ENCODE data around the gene ARHGAP8. TPM values are rescaled to one million over a fixed set of nuclear protein-coding genes. Genes with fewer than 3 reads are reported as not detected.

Gene ARHGAP8
- polyA plus RNA-seq, 2 of the 4 experiments (the other 2 are of a cell fraction) = 1.2 to 3.8 TPM

DNA sequence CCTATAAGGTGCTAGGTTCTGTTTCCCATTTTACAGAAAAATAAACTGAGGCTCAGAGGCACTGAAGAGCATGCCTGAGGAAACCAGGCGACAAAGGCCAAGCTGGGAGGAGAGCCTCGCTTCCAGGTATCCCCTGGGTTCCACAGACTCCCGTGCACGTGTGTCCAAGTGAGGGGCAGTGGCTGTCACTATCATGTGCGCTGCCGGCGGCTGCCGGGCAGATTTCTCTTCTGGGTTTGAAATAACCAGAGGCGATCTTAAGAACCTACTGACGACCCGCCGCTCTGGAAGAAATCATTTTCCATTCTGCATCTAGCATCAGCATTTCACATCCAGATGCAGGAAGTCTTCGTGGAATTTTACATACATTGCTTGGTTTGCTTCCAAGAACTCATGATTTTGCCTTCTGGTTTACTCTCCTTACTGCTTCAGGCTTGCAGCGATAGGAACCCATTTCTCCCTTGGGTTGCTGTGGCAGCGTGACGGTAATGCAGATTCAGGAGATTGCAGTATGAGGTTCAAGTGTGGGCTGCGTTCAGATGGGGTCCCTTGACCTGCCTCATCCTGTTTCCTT is 28.6 kb downstream of the ARHGAP8 start (continued):
- no peak for TF ChIP-seq MAFK (IDR thresholded peaks at IDR 0.05; ENCODE audit: partially characterized antibody)

DNA sequence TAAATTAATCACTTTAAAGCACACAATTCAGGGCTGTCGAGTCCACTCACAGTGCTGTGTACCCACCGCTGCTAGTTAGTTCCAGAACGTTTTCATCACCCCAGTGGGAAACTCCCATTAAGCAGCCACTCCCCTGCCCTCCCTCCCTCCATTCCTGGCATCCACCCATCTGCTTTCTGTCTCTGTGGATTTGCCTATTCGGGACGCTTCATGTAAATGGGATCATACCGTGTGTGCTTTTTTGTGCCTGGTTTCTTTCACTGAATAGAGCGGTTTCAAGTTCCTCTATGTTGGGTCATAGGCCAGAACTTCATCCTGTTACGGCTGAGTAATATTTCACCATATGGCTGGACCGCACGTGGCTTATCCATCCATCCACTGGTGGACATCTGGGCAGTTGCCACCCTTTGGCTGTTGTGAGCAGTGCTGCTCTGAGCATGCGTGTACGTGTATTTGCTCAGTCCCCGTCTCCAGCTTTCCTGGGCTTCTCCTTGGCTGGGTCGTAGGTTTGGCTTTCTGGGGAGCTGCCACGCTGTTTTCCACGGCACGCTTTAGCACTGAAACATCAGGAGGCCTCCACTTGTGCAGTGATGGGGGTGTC is 30.1 kb downstream of the ARHGAP8 start:
- H3K27ac ChIP-seq = no peak overlapping the region
- no peaks in the 10 kb centered on the region for H3K4me1 ChIP-seq
- no peaks in the 10 kb centered on the region for H3K9me3 ChIP-seq
- CTCF ChIA-PET = no interaction called here
- ATAC-seq (no peak), FAIRE-seq (no peak), DNase-seq (ENCODE audit: low read depth in 1 of 2, low spot score in 1 of 2) (no peak)
- POLR2A ChIA-PET = no interaction called here
- no peak overlapping the region for H3K4me3 ChIP-seq
- 81% methylated on average over 11 of the region's 17 CpGs for WGBS (ENCODE audit: missing lambda C conversion rate)
- no peak overlapping the region for H3K4me2 ChIP-seq
- TF ChIP-seq, protein P1, sequence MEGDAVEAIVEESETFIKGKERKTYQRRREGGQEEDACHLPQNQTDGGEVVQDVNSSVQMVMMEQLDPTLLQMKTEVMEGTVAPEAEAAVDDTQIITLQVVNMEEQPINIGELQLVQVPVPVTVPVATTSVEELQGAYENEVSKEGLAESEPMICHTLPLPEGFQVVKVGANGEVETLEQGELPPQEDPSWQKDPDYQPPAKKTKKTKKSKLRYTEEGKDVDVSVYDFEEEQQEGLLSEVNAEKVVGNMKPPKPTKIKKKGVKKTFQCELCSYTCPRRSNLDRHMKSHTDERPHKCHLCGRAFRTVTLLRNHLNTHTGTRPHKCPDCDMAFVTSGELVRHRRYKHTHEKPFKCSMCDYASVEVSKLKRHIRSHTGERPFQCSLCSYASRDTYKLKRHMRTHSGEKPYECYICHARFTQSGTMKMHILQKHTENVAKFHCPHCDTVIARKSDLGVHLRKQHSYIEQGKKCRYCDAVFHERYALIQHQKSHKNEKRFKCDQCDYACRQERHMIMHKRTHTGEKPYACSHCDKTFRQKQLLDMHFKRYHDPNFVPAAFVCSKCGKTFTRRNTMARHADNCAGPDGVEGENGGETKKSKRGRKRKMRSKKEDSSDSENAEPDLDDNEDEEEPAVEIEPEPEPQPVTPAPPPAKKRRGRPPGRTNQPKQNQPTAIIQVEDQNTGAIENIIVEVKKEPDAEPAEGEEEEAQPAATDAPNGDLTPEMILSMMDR (IDR thresholded peaks at IDR 0.05) = no peak
- TF ChIP-seq FOSL2 (IDR thresholded peaks at IDR 0.05) (no peak), FOSL2 (CRISPR knock-in tag; IDR thresholded peaks at IDR 0.05) (no peak), FOSB (CRISPR knock-in tag; IDR thresholded peaks at IDR 0.05) (no peak), HOXB13 (CRISPR knock-in tag; IDR thresholded peaks at IDR 0.05; ENCODE audit: low read depth) (no peak), CHD2 (IDR thresholded peaks at IDR 0.05; ENCODE audit: low read length, partially characterized antibody) (no peak), KDM1A (IDR thresholded peaks at IDR 0.05; ENCODE audit: low read depth) (no peak), BHLHE40 (IDR thresholded peaks at IDR 0.05; ENCODE audit: low read depth, low read length) (no peak), NPAS2 (CRISPR knock-in tag; IDR thresholded peaks at IDR 0.05; ENCODE audit: borderline replicate concordance) (no peak), POLR2A (IDR thresholded peaks at IDR 0.05; ENCODE audit: low read length) (no peak), CHD4 (IDR thresholded peaks at IDR 0.05; ENCODE audit: borderline replicate concordance) (no peak), RFX5 (IDR thresholded peaks at IDR 0.05) (no peak), KDM5A (IDR thresholded peaks at IDR 0.05) (no peak), RAD21 (conservative IDR thresholded peaks at IDR 0.05 in 1 of 2, IDR thresholded peaks at IDR 0.05 in 1 of 2) (no peak)
- TF ChIP-seq, protein P2, sequence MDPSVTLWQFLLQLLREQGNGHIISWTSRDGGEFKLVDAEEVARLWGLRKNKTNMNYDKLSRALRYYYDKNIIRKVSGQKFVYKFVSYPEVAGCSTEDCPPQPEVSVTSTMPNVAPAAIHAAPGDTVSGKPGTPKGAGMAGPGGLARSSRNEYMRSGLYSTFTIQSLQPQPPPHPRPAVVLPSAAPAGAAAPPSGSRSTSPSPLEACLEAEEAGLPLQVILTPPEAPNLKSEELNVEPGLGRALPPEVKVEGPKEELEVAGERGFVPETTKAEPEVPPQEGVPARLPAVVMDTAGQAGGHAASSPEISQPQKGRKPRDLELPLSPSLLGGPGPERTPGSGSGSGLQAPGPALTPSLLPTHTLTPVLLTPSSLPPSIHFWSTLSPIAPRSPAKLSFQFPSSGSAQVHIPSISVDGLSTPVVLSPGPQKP (IDR thresholded peaks at IDR 0.05; ENCODE audit: low read depth, low read length) = no peak
- TF ChIP-seq, protein P3, sequence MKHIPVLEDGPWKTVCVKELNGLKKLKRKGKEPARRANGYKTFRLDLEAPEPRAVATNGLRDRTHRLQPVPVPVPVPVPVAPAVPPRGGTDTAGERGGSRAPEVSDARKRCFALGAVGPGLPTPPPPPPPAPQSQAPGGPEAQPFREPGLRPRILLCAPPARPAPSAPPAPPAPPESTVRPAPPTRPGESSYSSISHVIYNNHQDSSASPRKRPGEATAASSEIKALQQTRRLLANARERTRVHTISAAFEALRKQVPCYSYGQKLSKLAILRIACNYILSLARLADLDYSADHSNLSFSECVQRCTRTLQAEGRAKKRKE (CRISPR knock-in tag; IDR thresholded peaks at IDR 0.05; ENCODE audit: low read depth) = no peak
- TF ChIP-seq, protein P4, sequence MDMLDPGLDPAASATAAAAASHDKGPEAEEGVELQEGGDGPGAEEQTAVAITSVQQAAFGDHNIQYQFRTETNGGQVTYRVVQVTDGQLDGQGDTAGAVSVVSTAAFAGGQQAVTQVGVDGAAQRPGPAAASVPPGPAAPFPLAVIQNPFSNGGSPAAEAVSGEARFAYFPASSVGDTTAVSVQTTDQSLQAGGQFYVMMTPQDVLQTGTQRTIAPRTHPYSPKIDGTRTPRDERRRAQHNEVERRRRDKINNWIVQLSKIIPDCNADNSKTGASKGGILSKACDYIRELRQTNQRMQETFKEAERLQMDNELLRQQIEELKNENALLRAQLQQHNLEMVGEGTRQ (IDR thresholded peaks at IDR 0.05) = no peak

DNA sequence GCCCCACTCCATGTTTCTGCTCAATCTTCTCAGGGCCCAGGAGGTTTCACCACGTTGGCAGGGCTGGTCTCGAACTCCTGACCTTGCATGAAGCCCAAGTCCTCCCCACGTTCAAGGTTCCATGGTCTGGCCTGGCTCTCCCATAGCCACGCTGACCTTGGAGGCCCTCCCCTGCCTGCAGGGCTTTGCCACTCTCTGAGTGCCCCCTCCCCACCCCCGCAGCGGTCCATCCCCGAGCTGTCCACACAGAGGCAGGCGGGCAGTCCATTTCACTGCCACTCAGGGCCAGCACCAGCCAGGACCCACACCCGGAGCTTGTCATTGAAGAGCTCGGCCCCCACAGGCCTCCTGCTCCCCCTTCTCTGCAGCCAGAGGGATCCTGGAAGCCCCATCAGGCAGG is 30.7 kb downstream of the ARHGAP8 start:
- FAIRE-seq = no peak

More for the DNA sequence above, 30.7 kb downstream of the ARHGAP8 start:
- Histone ChIP-seq H3K4me2 (no peak overlapping the region), H3K4me1 (no peaks in the 10 kb centered on the region), H3K4me3 (no peak overlapping the region), H3K9me3 (no peaks in the 10 kb centered on the region), H3K27ac (no peak overlapping the region)
- DNase-seq (ENCODE audit: low read depth in 1 of 2, low spot score in 1 of 2) (no peak), ATAC-seq (no peak)
- POLR2A ChIA-PET = no interaction called here
- no peak for TF ChIP-seq BCL3 (IDR thresholded peaks at IDR 0.05)
- no peak for TF ChIP-seq MAFK (IDR thresholded peaks at IDR 0.05; ENCODE audit: partially characterized antibody)
- TF ChIP-seq, protein P4 (IDR thresholded peaks at IDR 0.05) = no peak
- TF ChIP-seq ZFP36 (IDR thresholded peaks at IDR 0.05; ENCODE audit: borderline replicate concordance, partially characterized antibody) = no peak
- TF ChIP-seq, protein P2 (IDR thresholded peaks at IDR 0.05; ENCODE audit: low read depth, low read length) = no peak
- no peak for TF ChIP-seq POLR2A (IDR thresholded peaks at IDR 0.05; ENCODE audit: low read length)
- TF ChIP-seq KDM1A (IDR thresholded peaks at IDR 0.05; ENCODE audit: low read depth) = no peak
- no peak for TF ChIP-seq CHD4 (IDR thresholded peaks at IDR 0.05; ENCODE audit: borderline replicate concordance)
- TF ChIP-seq BHLHE40 (IDR thresholded peaks at IDR 0.05; ENCODE audit: low read depth, low read length) = no peak
- TF ChIP-seq NR3C1 (IDR thresholded peaks at IDR 0.05) = no peak
- TF ChIP-seq CHD2 (IDR thresholded peaks at IDR 0.05; ENCODE audit: low read length, partially characterized antibody) = no peak
- CTCF ChIA-PET = no interaction called here
- 100% methylated on average over 1 of the region's 10 CpGs for WGBS (ENCODE audit: missing lambda C conversion rate)

Measured in A549 (cell line).